Caco-2 (cell line): ENCODE data around the gene FNDC11. TPM values are rescaled to one million over a fixed set of nuclear protein-coding genes. Genes with fewer than 3 reads are reported as not detected.

ENCODE experiments used
- BruUV-seq: library from RNA; stranded (reverse); fragments of 400-500 nt; replicated peaks from 2 replicates; lab custom pipeline; 2021; lab: Mats Ljungman, UMichigan
- CTCF ChIA-PET: fragments of 300-600 bp; sonication (Branson Sonifier 250); formaldehyde crosslinking; loops from one replicate; lab custom pipeline; 2022; ENCODE audit warnings: antibody characterized with exemption; lab: Charles Lee
- POLR2A ChIA-PET: fragments of 300-600 bp; sonication (Branson Sonifier 250); formaldehyde crosslinking; loops from one replicate; lab custom pipeline; 2022; ENCODE audit warnings: antibody characterized with exemption; lab: Charles Lee
- DNase-seq, 2 experiments: peaks; one replicate each; pipeline versions ENCODE4 v3.0.0 to v3.0.0-alpha.2; 2020 to 2022
- H3K27me3 ChIP-seq: replicated peaks from 2 replicates; pipeline ENCODE4 v1.6.0; 2011; ENCODE audit warnings: low read length; ENCODE audit not compliant: control insufficient read depth, insufficient read depth
- H3K36me3 ChIP-seq: 2 replicates; pipeline ENCODE4 v1.5.1; 2011; ENCODE audit warnings: low read length; ENCODE audit not compliant: control insufficient read depth, insufficient read depth
- H3K4me1 ChIP-seq: fragments of 250-450 bp; sonication (Bioruptor Pico); 2 replicates; pipeline ENCODE4 v1.5.1; 2020; ENCODE audit warnings: mild to moderate bottlenecking
- H3K4me3 ChIP-seq: 2 replicates; pipeline ENCODE4 v1.5.1; 2011; ENCODE audit warnings: low read depth, mild to moderate bottlenecking, control low read depth, low read length
- H3K9me3 ChIP-seq: fragments of 250-450 bp; sonication (Bioruptor Pico); 2 replicates; pipeline ENCODE4 v1.5.1; 2020; ENCODE audit warnings: mild to moderate bottlenecking, moderate library complexity
- H3K27ac Mint-ChIP-seq: one replicate; pipeline ENCODE4 v1.8.0; 2022; ENCODE audit warnings: mixed read lengths; ENCODE audit not compliant: unreplicated experiment
- H3K27me3 Mint-ChIP-seq: one replicate; pipeline ENCODE4 v1.8.0; 2022; ENCODE audit warnings: mixed read lengths; ENCODE audit not compliant: insufficient read depth, unreplicated experiment
- H3K36me3 Mint-ChIP-seq: one replicate; pipeline ENCODE4 v1.8.0; 2022; ENCODE audit warnings: mild to moderate bottlenecking, mixed read lengths; ENCODE audit not compliant: insufficient read depth, unreplicated experiment
- H3K4me1 Mint-ChIP-seq: one replicate; pipeline ENCODE4 v1.8.0; 2022; ENCODE audit warnings: low read depth, mixed read lengths; ENCODE audit not compliant: unreplicated experiment
- H3K4me3 Mint-ChIP-seq: one replicate; pipeline ENCODE4 v1.8.0; 2022; ENCODE audit warnings: mild to moderate bottlenecking, moderate library complexity, mixed read lengths; ENCODE audit not compliant: unreplicated experiment
- H3K9me3 Mint-ChIP-seq: one replicate; pipeline ENCODE4 v1.8.0; 2022; ENCODE audit warnings: mixed read lengths; ENCODE audit not compliant: unreplicated experiment
- intact Hi-C: fragments of 100-400 bp; cut with micrococcal nuclease; formaldehyde crosslinking; loops from one replicate; pipeline ENCODE4 v1.10.0; 2022; ENCODE audit not compliant: unreplicated experiment
- total RNA-seq: library from RNA; stranded (reverse); gene quantifications from 2 replicates; pipeline ENCODE4 v1.2.3, GENCODE V29; 2022
- TF ChIP-seq, protein P1 (sequence below), 2 experiments: fragments of 200-600 bp in 1 of 2; IDR thresholded peaks; 1 replicate in 1 of 2; 2 replicates in 1 of 2; pipeline versions ENCODE4 v1.5.1 to v1.8.0; 2011 to 2022; ENCODE audit warnings: antibody characterized with exemption in 1 of 2, control low read depth in 1 of 2, inconsistent platforms in 1 of 2, low read depth in 1 of 2, low read length in 1 of 2, mild to moderate bottlenecking in 1 of 2, moderate library complexity in 1 of 2; ENCODE audit not compliant: insufficient read depth in 1 of 2, severe bottlenecking in 1 of 2, unreplicated experiment in 1 of 2

Gene FNDC11
- total RNA-seq, 1 experiment from 2014 or later, result not detected

GRCh38 chr20:63562461-63563224, 8.7 kb downstream of the FNDC11 start:
- Histone ChIP-seq H3K4me3 (no peak overlapping the region), H3K4me1 (no peaks in the 10 kb centered on the region; the same call in 1 of the 2 replicates), H3K9me3 (peaks cover 5% of the 10 kb centered on the region; the same call in 1 of the 2 replicates), H3K27me3 (no peaks in the 10 kb centered on the region), H3K36me3 (no peaks in the 10 kb centered on the region)
- TF ChIP-seq, protein P1, sequence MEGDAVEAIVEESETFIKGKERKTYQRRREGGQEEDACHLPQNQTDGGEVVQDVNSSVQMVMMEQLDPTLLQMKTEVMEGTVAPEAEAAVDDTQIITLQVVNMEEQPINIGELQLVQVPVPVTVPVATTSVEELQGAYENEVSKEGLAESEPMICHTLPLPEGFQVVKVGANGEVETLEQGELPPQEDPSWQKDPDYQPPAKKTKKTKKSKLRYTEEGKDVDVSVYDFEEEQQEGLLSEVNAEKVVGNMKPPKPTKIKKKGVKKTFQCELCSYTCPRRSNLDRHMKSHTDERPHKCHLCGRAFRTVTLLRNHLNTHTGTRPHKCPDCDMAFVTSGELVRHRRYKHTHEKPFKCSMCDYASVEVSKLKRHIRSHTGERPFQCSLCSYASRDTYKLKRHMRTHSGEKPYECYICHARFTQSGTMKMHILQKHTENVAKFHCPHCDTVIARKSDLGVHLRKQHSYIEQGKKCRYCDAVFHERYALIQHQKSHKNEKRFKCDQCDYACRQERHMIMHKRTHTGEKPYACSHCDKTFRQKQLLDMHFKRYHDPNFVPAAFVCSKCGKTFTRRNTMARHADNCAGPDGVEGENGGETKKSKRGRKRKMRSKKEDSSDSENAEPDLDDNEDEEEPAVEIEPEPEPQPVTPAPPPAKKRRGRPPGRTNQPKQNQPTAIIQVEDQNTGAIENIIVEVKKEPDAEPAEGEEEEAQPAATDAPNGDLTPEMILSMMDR (IDR thresholded peaks at IDR 0.05; ENCODE audit: insufficient read depth in 1 of 2, low read depth in 1 of 2, low read length in 1 of 2, severe bottlenecking in 1 of 2, unreplicated experiment in 1 of 2), result no peak
- Mint-ChIP-seq H3K36me3 (peaks cover 15% of the 10 kb centered on the region), H3K27ac (no peak overlapping the region), H3K4me1 (no peaks in the 10 kb centered on the region), H3K9me3 (no peaks in the 10 kb centered on the region), H3K27me3 (no peaks in the 10 kb centered on the region), H3K4me3 (no peak overlapping the region)
- CTCF ChIA-PET, result interaction anchor here (0.8 to 1.4 kb wide), 2 partner anchors 11 to 79 kb away, joined by 3 read pairs; partner anchors contain the start of gene HELZ2
- BruUV-seq, result no TSS peak
- DNase-seq, result no peak
- POLR2A ChIA-PET, result interaction anchor here (0.5 to 0.9 kb wide), 2 partner anchors 12 to 29 kb away, joined by 3 read pairs; no protein-coding TSS in a partner anchor
- intact Hi-C loops, result no loop called here

DNA sequence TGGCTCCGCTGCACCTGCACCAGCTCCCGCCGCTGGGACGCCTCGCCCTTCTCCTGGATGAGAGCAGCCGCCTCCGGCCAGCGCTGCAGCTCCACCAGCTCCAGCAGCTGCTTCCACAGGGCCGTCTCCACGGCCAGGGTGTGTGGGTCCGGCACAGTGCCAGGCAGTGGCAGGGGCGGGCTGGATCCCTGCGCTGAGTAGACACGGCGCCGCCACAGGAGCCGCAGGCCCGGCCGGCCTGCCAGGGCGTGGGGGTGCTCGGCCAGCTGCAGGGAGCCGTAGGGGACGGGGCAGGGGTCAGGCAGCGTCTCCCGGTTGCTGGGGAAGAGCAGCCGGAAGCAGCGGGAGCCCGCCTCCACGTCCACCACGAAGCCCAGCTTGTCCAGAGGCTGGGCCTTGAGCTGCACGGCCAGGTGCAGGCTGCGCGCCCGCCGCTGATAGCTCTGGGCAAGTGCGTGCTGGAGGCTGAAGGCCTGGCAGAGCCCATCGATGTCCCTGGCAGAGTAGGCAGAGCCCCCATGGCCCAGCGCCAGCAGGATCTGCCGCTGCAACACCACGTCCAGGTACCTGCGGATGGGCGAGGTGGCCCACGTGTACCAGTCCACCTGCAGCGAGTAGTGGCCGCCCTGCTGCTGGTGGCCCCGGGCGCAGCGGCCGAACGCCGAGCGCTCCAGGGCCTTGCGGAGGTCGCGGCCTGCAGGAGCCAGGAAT, 9.4 kb downstream of the FNDC11 start:
- no peak for DNase-seq
- CTCF ChIA-PET, result interaction anchor here (0.8 to 1.4 kb wide), 2 partner anchors 10 to 79 kb away, joined by 3 read pairs; partner anchors contain the start of gene HELZ2
- BruUV-seq, result no TSS peak

More for the DNA sequence above, 9.4 kb downstream of the FNDC11 start:
- peaks cover 5% of the 10 kb centered on the region; the same call in 1 of the 2 replicates for H3K9me3 ChIP-seq
- no peaks in the 10 kb centered on the region for H3K9me3 Mint-ChIP-seq
- H3K4me1 Mint-ChIP-seq, result no peaks in the 10 kb centered on the region
- no peaks in the 10 kb centered on the region for H3K36me3 ChIP-seq
- no peak overlapping the region for H3K4me3 Mint-ChIP-seq
- peaks cover 15% of the 10 kb centered on the region for H3K36me3 Mint-ChIP-seq
- H3K4me3 ChIP-seq, result no peak overlapping the region
- H3K4me1 ChIP-seq, result no peaks in the 10 kb centered on the region; the same call in 1 of the 2 replicates
- H3K27me3 Mint-ChIP-seq, result no peaks in the 10 kb centered on the region
- intact Hi-C loops, result no loop called here
- H3K27ac Mint-ChIP-seq, result no peak overlapping the region
- TF ChIP-seq, protein P1 (IDR thresholded peaks at IDR 0.05; ENCODE audit: insufficient read depth in 1 of 2, low read depth in 1 of 2, low read length in 1 of 2, severe bottlenecking in 1 of 2, unreplicated experiment in 1 of 2), result no peak
- no peaks in the 10 kb centered on the region for H3K27me3 ChIP-seq
- POLR2A ChIA-PET, result no interaction called here
